Prostate gland (tissue), 2 donors: ENCODE measurements around the gene VIPR2.

ENCODE experiments used
- POLR2A ChIP-seq: fragments of 450-650 bp; IDR thresholded peaks from one replicate; pipeline ENCODE4 v1.6.1; 2016; ENCODE audit warnings: antibody characterized with exemption, mild to moderate bottlenecking
- TF ChIP-seq, protein P1 (sequence below), 4 experiments: fragments of 200-600 bp in 2 of 4; fragments of 450-650 bp in 2 of 4; sonication (generic) in 2 of 4; IDR thresholded peaks; 1 replicate in 3 of 4; 2 replicates in 1 of 4; pipeline ENCODE4 v1.5.1; 2016 to 2019; ENCODE audit warnings: antibody characterized with exemption in 4 of 4, mild to moderate bottlenecking in 2 of 4, moderate library complexity in 2 of 4

DNA sequence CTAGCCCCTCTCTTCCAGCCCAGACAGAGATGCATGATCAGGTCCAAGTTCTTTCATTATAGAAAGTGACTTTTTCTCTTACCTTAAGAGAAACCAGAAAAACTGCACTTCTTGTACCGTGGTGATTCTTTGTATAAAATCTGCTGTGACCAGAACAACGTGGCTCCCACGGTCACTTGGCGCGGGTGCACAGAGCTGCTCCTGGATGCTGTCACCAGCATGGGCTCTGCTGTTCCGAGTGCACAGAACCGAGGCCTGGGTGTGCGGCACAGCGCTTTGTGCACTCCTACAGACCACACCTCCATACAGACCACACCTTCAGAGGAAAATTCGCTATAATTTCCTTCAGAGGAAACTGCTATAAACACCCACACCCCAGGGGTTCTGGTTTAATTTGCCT is 26.0 kb downstream of the VIPR2 start:
- no peak for TF ChIP-seq POLR2A
- TF ChIP-seq, protein P1, sequence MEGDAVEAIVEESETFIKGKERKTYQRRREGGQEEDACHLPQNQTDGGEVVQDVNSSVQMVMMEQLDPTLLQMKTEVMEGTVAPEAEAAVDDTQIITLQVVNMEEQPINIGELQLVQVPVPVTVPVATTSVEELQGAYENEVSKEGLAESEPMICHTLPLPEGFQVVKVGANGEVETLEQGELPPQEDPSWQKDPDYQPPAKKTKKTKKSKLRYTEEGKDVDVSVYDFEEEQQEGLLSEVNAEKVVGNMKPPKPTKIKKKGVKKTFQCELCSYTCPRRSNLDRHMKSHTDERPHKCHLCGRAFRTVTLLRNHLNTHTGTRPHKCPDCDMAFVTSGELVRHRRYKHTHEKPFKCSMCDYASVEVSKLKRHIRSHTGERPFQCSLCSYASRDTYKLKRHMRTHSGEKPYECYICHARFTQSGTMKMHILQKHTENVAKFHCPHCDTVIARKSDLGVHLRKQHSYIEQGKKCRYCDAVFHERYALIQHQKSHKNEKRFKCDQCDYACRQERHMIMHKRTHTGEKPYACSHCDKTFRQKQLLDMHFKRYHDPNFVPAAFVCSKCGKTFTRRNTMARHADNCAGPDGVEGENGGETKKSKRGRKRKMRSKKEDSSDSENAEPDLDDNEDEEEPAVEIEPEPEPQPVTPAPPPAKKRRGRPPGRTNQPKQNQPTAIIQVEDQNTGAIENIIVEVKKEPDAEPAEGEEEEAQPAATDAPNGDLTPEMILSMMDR (IDR thresholded peaks at IDR 0.05) = no peak
